Left cardiac atrium (tissue), 4 donors: ENCODE results near the gene CACNG1. TPM values are rescaled to one million over a fixed set of nuclear protein-coding genes. Genes with fewer than 3 reads are reported as not detected.
"Not testable (repeated sequence)": the region's sequence is repeated elsewhere in the genome, so short reads cannot be mapped to it uniquely, and the experiment has no call there.

ENCODE experiments used
- ATAC-seq, 2 donors: fragments of 200-7000 bp; cut with Tn5 transposase; one replicate each; pipeline ENCODE4 v1.9.1; 2020; ENCODE audit warnings: mild to moderate bottlenecking in 2 of 2, moderate library complexity in 2 of 2
- DNase-seq: peaks from one replicate; pipeline ENCODE4 v3.0.0-alpha.2; 2020
- intact Hi-C, 2 donors: fragments of 100-400 bp; cut with DNase I; formaldehyde crosslinking; loops; one replicate each; pipeline versions ENCODE4 v1.14.1 to v1.15.1; 2022 to 2023
- total RNA-seq, 2 donors: library from RNA; stranded (reverse); fragmentation: NEBNext Ultra II Directional; extraction: Animal tissue kit (Norgen Biotek cat#: 25700); gene quantifications; one replicate each; pipeline ENCODE4 v1.2.1, GENCODE V29; 2021
- donor health status: DM: no; HTN: yes; CAD: no.
- donor health status: DM: no; HTN: yes; CAD: no; lungs with severe emphysema.
- donor health status: DM: yes; HTN: yes; CAD: no.
- donor health status: Dilated cardiomyopathy.

The CACNG1 gene
- total RNA-seq, 2 donors from 2014 or later: not detected

DNA sequence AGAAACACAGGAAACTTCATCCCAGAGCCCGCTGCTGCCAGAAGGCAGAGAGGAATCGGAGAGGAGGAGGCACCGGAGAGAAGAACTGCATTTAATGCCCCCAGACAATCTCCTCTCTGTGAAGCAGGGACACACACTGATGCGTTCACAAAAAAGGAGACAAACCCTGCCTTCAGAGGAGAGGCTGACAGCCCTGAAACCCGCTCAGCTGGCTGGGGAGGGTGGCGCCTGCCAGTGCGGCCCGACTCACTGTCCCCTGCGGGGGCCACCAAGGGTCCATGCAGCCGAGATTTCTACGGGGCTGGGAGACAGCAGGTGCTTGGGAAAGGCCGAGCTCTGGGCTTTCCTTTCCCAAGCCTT, 21.9 kb upstream of the CACNG1 start:
- no peak for DNase-seq
- intact Hi-C loops: no loop called here
- no peak for ATAC-seq

DNA sequence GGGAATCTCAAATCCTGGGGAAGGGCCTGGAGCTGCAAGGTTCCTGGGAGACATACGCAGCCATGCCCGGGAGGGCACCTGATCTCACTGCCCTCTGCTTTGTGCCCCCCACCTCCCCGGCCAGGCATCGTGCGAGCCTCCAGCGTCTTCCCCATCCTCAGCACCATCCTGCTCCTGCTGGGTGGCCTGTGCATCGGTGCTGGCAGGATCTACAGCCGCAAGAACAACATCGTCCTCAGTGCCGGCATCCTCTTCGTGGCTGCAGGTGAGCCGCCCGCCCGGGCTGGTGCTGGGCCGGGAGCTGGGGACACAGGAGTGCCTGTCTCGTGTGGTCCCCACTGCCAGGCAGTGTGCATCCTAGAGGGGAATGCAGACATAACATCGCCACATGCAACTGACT, 19.6 kb upstream of the CACNG1 start:
- intact Hi-C loops: no loop called here

DNA sequence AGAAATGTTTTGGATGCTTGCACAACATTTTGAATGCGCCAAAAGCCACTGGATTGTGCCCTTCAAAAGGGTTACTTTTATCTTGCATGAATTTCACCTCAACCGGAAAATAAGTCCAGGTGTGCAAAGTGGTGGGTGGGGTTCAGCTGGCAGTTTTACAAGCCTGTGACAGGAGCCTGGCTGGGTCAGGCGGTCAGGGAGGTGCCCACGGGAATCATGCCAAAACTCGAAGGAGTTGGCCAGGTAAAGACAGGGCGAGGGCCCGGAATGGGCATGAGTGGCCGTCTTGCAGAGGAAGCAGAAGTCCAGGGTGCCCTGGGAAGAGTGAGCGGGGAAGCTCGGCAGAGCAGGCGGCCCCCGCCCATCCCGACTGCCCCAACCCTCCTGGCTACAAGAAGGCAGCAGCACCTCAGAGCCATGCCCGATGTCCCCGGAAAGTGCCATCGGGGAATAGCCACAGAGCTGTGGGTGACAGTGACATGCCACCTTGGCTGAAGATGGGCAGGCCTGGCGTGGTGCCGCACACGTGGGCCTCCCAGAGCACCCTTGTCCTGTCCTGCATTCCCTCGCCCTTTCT, 19.1 kb upstream of the CACNG1 start:
- ATAC-seq (no peak), DNase-seq (no peak)
- intact Hi-C loops: no loop called here

More for the DNA sequence above, 19.6 kb upstream of the CACNG1 start:
- ATAC-seq (no peak), DNase-seq (no peak)

DNA sequence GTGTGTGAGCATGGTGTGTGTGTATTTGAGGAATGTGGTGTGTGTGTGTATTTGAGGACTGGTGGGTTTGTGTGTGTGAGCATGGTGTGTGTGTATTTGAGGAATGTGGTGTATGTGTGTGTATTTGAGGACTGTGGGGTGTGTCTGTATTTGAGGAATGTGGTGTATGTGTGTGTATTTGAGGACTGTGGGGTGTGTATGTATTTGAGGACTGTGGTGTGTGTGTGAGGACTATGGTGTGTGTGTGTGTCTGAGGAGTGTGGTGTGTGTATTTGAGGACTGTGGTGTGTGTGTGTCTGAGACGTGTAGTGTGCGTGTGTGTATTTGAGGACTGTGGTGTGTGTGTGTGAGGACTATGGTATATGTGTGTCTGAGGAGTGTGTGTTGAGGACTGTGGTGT, 18.0 kb upstream of the CACNG1 start:
- DNase-seq: no peak
- intact Hi-C loops: no loop called here
- no peak for ATAC-seq

DNA sequence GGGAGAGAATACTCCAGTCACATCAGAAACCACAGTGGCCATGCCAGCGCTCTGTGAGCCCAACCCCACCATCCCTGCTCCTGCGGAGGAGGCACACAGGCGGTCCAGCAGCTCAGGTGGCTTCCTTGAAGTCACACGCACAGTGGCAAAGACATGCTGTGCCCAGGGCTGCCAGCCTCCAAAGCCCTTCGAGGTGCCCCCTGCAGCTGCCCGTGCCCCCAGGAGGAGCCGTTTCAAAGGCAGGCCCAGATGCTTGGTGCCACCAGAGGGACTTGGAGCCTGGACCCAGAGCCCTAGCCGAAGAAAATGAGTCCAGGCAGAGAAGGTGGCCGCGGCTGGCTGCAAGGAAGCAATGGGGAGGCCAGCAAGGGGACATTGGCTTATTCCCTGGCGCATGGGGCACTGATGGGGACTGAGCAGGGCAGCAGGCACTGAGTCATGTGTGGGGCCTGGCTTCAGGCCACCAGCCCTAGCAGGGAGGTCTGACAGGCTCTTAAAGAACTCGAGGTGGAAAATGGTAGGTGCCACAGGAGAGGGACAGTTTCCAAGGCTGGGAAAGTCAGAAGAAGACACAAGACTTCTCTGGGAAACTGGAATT, 17.2 kb upstream of the CACNG1 start:
- intact Hi-C loops: no loop called here
- peak; percentile 55 to 85 for ATAC-seq
- DNase-seq: peak; percentile 37

DNA sequence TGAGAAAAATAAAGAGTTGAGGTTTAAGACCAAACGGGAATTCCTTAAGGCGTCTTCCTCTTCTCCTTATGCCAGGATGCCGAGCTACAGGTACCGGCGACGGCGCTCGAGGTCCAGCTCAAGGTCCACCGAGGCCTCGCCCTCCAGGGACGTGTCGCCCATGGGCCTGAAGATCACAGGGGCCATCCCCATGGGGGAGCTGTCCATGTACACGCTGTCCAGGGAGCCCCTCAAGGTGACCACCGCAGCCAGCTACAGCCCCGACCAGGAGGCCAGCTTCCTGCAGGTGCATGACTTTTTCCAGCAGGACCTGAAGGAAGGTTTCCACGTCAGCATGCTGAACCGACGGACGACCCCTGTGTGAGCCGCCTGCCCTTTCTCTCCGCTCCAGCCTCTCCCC, 13.7 kb upstream of the CACNG1 start:
- DNase-seq (no peak), ATAC-seq (no peak)
- intact Hi-C loops: no loop called here

DNA sequence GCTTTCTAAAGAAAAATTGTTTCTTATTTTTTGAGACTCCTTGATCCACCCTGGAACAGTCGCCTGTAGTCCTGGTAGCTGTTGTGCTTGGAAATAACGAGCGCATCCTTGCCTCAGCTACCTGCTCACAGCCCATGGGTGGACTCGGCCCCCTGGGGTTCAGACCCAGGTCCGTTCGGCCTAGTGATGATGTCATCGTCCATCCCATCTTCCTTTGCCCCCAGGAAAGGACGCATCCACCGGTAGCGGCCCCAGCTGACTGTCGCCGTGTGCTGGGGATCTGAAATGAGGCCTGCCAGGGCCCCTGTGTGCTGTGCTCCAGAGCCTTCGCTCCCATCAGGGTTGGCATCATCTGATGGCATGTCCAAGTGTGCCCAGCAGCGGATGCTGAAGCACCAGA, 12.0 kb upstream of the CACNG1 start:
- intact Hi-C loops: no loop called here
- DNase-seq (no peak), ATAC-seq (no peak)

DNA sequence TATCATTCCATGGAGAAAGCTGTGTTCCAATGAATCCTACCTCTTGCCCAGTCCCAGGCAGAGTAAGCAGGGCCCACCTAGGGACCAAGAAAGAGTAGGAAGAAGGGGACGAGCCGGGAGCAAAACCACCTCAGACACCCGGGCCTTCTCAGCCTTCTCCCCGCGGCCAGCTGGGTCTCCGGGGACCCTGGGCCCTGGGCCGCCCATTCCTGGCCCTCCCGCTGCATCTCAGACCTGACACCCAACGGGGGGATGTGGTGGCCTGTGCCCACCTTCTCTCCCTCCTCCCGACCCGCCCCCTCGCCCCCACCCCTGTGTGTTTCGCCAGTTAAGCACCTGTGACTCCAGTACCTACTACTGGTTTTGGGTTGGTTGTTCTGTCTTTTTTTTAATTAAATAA, 11.4 kb upstream of the CACNG1 start:
- ATAC-seq (no peak), DNase-seq (no peak)
- intact Hi-C loops: no loop called here

DNA sequence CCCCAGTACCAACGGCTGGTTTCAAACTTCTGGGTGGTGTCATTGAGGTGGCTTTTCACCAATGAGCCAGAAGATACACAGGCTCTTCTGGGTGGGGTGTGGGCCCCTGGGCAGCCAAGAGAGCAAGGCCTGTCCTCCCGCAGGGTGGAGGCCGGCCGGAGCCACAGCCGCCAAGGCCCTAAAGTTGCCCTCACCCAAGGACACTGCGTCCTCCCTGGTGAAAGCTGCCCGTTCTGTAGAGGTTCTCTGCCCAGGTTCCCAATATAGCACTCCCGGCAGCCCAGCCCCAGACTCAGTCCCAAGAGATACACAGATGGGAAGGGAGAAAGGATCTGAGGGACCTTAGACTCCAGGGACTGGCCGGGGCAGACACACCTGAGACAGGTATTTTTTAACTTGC, 10.7 kb upstream of the CACNG1 start:
- no peak for ATAC-seq
- intact Hi-C loops: no loop called here
- DNase-seq: no peak

DNA sequence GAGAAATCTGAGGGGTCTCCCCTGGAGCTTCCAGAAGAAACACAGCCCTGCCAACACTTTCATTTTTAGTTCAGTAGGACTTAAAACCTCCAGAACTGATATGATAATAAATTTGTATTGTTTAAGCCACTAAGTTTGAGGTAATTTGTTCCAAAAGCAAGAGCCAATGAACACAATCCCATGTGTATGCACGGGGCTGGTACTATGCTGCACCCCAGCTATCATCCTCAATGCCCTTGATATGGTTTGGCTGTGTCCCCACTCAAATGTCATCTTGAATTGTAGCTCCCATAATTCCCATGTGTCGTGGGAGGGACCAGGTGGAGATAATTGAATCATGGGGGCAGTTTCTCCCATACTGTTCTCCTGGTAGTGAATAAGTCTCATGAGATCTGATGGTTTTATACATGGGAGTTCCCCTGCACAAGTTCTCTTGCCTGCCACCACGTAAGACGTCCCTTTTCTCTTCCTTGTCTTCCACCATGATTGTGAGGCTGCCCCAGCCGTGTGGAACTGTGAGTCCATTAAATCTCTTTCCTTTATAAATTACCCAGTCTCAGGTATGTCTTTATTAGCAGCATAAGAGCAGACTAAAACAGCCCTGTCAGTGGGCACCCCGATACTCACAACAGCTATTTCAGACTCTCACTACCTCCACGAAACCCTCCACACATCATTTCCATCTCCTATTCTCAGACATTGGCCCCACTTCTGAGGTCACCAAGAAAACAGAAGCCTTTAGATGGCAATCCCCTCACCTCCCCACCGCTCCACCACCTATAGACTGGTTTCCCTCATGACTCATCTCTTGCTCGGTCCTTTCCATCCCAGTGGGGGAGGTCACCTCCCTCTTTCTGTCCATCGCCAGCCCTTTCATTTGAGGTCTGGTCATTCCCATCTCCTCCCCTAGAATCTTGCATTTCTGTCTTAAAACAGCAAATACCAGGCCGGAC, 8.9 kb upstream of the CACNG1 start:
- intact Hi-C loops: no loop called here
- DNase-seq: no peak
- ATAC-seq: no peak

DNA sequence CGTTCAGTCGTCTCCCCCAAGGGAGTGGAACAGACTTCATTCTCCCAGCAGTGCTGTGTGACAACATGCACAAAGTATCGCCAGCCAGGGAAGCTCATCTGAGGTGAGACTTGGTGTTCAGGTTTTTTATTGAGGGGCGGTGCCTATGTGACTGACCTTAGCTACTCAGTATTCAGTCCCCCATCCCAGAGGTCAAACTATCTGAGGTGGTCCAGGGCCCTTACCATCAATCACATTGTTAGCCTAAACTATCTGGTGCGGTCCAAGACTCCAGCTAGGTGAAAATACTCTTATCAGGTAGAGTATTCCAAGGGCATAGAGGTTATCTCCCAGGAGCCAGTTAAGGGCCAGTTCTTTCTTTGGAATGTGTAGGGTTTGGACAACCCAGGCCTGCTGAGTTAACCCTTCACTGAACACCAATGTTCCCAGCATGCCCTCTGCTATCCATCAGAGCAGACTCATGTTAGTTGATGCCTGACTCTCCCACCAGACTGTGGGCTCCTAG, 5.4 kb upstream of the CACNG1 start:
- no peak for ATAC-seq
- intact Hi-C loops: no loop called here
- DNase-seq: no peak

DNA sequence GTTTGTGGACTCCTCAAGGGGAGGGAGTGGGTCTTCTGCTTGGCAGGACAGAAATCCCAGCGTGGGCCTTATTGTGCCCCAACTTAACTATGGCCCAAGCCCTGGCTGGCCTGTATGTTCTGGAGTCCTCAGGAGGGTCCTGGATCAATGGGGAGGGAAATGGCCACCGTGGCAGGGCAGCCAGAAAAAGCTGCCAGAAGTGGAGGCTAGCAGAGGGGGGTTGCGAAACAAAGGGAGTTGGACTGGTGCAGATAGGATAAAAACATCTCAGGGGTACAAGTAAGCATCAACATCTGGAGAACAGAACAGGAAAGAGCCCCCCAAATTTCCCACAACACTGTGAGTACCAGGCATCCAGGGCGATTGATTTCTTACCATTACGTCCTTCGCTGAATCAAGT, 3.7 kb upstream of the CACNG1 start:
- intact Hi-C loops: no loop called here

DNA sequence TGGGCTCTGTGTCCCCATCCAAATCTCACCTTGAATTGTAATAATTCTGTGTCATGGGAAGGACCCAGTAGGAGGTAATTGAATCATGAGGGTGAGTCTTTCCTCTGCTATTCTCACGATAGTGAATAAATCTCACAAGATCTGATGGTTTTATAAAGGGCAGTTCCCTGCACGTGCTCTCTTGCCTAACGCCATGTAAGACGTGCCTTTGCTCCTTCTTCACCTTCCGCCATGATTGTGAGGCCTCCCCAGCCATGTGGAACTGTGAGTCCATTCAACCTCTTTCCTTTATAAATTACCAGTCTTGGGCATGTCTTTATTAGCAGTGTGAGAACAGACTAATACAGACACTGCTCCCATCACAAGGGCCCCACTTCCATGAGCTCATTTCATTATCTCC, 3.2 kb upstream of the CACNG1 start:
- ATAC-seq, DNase-seq, intact Hi-C loops: not testable (repeated sequence)

More for the DNA sequence above, 3.7 kb upstream of the CACNG1 start:
- ATAC-seq: no peak
- DNase-seq: no peak

DNA sequence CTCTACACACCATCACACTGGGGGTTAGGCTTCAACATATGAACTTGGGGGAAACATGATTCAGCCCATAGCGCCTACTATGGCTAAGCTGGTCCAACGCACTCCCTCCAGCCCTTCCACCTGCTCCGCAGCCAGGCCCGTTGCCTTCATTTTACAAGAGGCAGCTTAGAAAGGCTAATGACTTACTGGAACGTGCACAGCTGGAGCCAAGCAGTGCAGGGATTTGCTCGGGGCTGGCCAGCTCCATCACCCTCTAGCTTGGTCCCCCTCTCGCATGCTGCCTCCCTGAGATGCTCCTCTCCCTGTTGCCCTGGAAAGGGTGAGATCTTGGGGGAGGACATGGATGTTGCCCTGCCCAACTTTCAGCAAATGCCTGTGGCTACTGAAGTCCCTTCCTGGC, 2.8 kb upstream of the CACNG1 start:
- no peak for ATAC-seq
- intact Hi-C loops: no loop called here
- no peak for DNase-seq

DNA sequence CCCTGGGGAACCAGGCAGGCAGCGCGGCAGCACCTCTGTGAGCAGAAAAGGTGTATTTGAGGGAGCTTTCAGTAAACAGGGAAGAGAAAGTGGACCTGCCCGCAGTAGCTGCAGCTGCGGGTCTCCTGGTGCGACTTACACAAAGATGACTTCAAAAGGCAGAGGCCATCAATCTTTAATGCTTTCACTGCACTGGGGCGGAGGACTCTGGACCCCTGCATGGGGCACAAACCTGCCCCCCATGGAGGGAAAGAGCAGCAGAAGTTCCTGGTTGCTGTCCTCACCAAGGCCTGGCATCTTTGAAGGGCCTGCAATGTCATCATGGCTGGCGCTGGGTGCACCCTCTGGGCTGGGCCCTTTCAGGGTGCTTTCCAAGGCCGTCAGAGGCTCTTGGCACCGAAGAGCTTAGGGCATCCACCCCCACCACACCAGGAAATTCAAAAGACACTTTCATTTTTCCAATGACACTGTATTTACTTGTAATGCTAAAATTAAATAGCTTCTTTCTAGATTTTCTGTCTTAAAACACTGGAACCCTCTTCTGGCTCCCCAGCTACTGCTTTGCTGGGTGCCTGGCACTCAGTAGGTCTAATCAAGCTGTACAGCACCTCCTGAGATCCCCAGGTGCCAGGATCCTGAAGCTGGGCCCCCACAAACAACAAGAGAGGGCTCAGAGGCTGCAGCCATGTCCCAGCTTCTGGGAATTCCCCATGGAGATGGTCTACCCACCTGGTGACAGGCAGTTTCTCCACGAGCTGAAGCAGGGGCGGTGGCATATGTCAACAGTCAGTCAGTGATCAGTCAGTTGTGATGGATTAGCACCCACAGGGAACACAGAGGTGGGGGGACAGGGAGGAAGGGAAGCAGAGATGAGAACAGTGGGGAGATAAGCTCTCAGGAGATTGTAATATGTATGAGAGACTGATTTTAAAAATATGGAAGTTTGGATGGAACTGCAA, 2.1 kb upstream of the CACNG1 start:
- DNase-seq (no peak), ATAC-seq (no peak)
- intact Hi-C loops: no loop called here

DNA sequence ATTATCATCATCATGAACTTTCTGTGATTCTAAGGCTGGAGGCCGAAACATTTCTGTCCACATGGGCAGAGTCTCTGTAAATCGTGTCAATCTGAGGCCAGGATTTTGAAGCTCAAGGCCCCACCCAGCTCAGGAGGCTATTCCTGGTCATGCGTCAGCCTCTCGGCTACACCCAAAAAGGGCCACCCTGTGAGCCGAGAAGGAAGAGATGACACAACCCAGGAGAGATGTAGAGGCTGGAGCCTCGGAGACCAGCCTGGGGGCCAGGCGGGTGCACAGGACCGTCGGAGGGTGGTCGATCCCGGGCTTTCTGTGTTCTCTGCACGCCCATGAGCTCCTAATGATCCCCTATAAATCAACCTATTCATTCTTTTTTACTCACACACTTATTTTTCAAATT, 1.1 kb upstream of the CACNG1 start:
- DNase-seq (no peak), ATAC-seq (no peak)
- intact Hi-C loops: no loop called here

DNA sequence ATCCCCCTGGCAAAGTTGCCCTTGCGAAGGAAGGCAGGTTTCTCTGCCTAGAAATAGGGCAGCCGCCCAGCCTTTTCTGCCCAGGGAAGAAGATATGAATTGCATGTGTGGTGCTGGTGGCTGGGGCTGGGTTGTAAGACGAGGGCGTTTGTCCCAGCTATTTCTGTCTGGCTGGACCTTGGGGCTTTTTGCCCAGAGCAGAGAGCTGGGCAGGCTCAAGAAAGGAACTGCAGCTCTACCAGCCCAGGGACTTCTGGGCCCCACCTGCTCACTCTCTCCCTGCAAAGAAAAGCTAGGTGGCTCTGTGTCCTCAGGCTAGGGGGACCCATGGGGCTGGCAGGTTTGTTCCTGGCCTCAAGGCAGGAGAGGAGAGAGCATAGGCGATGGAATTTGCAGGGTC, 586 bp downstream of the CACNG1 start:
- ATAC-seq (peak in 1 of 2 donors; percentile 22), DNase-seq (no peak)
- intact Hi-C loops: no loop called here

DNA sequence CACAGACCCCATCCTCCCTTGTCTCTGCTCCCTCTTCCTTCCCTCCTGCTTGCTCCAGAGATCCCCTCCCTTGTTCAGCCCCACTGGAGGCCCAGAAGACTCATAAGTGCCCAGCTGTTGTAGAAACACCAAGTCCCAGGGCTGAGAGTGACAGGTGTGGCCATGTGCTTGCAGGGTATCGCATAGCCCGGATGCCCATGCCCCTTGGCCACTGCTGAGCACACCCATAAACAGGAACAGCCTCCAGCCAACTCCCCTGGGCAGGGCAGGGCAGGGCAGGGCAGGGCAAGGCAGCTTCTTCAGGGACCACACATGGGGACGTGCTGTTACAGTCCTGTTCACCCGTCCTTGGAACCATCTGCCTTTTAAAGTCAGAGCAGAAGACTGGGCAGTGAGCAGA, 2.0 kb downstream of the CACNG1 start:
- DNase-seq: no peak
- ATAC-seq: no peak
- intact Hi-C loops: no loop called here

DNA sequence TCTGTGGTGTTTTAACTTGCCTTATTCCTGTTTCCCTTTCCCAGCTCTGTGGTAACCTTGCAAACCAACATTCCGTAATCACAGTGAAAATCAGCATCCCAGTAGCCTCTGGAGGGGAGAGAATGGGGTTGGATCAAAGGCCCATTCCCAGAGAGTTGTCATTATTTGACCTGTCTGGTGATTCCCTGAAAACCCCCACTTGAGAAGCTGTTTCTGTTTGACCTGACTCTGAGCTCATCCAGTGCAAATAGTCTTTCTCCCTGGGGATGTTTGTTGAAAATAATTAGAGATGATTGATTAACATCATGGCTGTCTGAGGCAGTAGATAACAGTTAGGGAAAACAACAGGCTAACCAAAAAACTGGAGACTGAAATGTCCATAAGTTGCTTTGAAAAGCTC, 3.0 kb downstream of the CACNG1 start:
- ATAC-seq: no peak
- no peak for DNase-seq
- intact Hi-C loops: no loop called here
